Limb (tissue), 2 donors: ENCODE data around the gene ERICH3.

ENCODE experiments used
- DNase-seq, 2 donors: peaks; one replicate each; pipeline ENCODE4 v3.0.0-alpha.2; 2016; ENCODE audit errors: extremely low spot score in 2 of 2

Gene ERICH3

GRCh38 chr1:74592580-74593355, 80.8 kb downstream of the ERICH3 start:
- DNase-seq: no peak

GRCh38 chr1:74591949-74592348, 81.6 kb downstream of the ERICH3 start:
- no peak for DNase-seq

GRCh38 chr1:74590288-74590687, 83.3 kb downstream of the ERICH3 start:
- no peak for DNase-seq

GRCh38 chr1:74587888-74588287, 85.7 kb downstream of the ERICH3 start:
- DNase-seq: no peak

- no peak for DNase-seq
These were observed 87.2 kb downstream of the ERICH3 start for GRCh38 chr1:74586253-74586897.

GRCh38 chr1:74584185-74584584, 89.4 kb downstream of the ERICH3 start:
- DNase-seq: no peak

- DNase-seq: no peak
These were observed 90.2 kb downstream of the ERICH3 start for GRCh38 chr1:74583397-74583796.

GRCh38 chr1:74579425-74579824, 94.2 kb downstream of the ERICH3 start:
- DNase-seq: no peak

- DNase-seq: no peak
These were observed 95.5 kb downstream of the ERICH3 start for GRCh38 chr1:74578101-74578500.

- DNase-seq: no peak
These were observed 101.7 kb downstream of the ERICH3 start for GRCh38 chr1:74571891-74572290.

GRCh38 chr1:74571493-74571800, 102.1 kb downstream of the ERICH3 start:
- no peak for DNase-seq

GRCh38 chr1:74570797-74571492, 102.6 kb downstream of the ERICH3 start:
- DNase-seq: no peak

GRCh38 chr1:74549932-74550331, 123.7 kb downstream of the ERICH3 start:
- no peak for DNase-seq

GRCh38 chr1:74548961-74549750, 124.4 kb downstream of the ERICH3 start:
- no peak for DNase-seq

GRCh38 chr1:74545821-74546220, 127.8 kb downstream of the ERICH3 start:
- no peak for DNase-seq

GRCh38 chr1:74534241-74534640, 139.4 kb downstream of the ERICH3 start:
- no peak for DNase-seq

GRCh38 chr1:74531796-74532195, 141.8 kb downstream of the ERICH3 start:
- no peak for DNase-seq

- no peak for DNase-seq
These were observed 142.7 kb downstream of the ERICH3 start for GRCh38 chr1:74530892-74531291.

GRCh38 chr1:74528123-74528522, 145.5 kb downstream of the ERICH3 start:
- DNase-seq: no peak

GRCh38 chr1:74526708-74527107, 146.9 kb downstream of the ERICH3 start:
- DNase-seq: no peak

GRCh38 chr1:74523873-74524480, 149.6 kb downstream of the ERICH3 start:
- no peak for DNase-seq
